ENCODE results near the gene RASSF10.

- TF ChIP-seq GATA2 (IDR thresholded peaks at IDR 0.05; ENCODE audit: low read depth, low read length) (no peak), GATA3 (IDR thresholded peaks at IDR 0.05; ENCODE audit: low read depth, low read length) (no peak)
Measured at GRCh38 chr11:12997168-12997567, 11.9 kb upstream of the RASSF10 start.
